ENCODE measurements around the gene CEP19. TPM values are rescaled to one million over a fixed set of nuclear protein-coding genes. Genes with fewer than 3 reads are reported as not detected.

Gene CEP19
- total RNA-seq, 2 donors from 2014 or later = 1.1 to 1.4 TPM

DNA sequence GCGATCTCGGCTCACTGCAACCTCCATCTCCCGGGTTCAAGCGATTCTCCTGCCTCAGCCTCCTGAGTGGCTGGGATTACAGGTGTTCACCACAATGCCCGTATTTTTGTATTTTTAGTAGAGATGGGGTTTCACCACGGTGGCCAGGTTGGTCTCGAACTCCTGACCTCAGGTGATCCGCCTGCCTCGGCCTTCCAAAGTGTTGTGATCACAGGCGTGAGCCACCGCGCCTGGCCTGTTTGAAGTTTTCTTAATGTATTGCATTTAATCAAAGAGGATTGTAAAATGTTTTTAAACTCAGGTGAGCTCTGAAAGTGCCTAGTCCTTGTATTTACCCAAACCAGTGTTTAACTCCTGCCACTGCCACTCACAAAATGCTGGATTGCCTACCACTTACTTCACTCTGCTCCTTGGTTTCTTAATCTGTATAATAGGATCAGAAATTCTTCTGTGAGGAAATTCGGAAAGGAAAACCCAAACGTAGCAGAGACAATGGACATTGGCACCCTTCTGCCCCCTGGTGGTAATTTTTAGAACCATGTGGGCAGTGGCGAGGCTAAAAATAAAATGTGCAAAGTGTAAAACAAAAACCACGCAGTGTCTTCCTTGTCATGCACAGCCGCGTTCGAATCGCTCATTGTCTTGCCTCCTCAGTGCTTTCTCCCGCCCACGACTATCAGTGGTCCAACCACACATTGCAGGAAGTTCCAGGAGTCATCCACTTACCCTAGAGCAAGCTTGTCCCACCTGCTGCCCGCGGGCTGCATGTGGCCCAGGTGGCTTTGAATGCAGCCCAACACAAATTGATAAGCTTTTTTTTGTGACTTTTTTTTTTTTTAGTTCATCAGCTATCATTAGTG, 27.3 kb downstream of the CEP19 start:
- Histone ChIP-seq H3K27ac (no peak overlapping the region), H3K27me3 (no peaks in the 10 kb centered on the region), H3K36me3 (no peaks in the 10 kb centered on the region), H3K9me3 (no peaks in the 10 kb centered on the region), H3K4me1 (peaks cover 0 to 9% of the 10 kb centered on the region in 2 donors), H3K4me3 (no peak overlapping the region)
- peak; percentile 74 for DNase-seq (ENCODE audit: low spot score)
- TF ChIP-seq, protein P1, sequence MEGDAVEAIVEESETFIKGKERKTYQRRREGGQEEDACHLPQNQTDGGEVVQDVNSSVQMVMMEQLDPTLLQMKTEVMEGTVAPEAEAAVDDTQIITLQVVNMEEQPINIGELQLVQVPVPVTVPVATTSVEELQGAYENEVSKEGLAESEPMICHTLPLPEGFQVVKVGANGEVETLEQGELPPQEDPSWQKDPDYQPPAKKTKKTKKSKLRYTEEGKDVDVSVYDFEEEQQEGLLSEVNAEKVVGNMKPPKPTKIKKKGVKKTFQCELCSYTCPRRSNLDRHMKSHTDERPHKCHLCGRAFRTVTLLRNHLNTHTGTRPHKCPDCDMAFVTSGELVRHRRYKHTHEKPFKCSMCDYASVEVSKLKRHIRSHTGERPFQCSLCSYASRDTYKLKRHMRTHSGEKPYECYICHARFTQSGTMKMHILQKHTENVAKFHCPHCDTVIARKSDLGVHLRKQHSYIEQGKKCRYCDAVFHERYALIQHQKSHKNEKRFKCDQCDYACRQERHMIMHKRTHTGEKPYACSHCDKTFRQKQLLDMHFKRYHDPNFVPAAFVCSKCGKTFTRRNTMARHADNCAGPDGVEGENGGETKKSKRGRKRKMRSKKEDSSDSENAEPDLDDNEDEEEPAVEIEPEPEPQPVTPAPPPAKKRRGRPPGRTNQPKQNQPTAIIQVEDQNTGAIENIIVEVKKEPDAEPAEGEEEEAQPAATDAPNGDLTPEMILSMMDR (IDR thresholded peaks at IDR 0.05) = peak; percentile 71 to 93

DNA sequence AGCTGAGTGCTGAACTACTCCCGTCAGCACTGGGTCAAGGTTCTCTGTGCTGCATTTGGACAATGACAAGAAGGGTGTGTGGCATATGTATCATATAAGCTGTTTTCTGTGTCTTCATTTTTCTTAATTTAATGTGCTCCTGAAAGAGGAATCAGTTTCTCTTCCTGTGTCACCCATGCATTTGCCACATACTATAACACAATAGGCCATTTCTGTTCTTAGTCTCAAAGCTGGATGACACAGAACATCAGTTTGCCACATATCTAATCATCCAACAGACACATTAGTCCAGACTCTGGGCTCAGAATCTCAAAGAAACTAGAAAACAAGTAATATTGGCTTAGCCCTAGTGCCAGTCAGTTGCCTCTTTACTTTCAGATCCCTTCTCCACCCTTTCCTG, 34.1 kb downstream of the CEP19 start:
- H3K4me3 ChIP-seq = no peak overlapping the region
- TF ChIP-seq, protein P1 (IDR thresholded peaks at IDR 0.05) = no peak
- H3K4me1 ChIP-seq = no peaks in the 10 kb centered on the region
- H3K36me3 ChIP-seq = no peaks in the 10 kb centered on the region
- no peak for DNase-seq (ENCODE audit: low spot score)
- no peaks in the 10 kb centered on the region for H3K27me3 ChIP-seq
- no peaks in the 10 kb centered on the region for H3K9me3 ChIP-seq
- no peak overlapping the region for H3K27ac ChIP-seq

DNA sequence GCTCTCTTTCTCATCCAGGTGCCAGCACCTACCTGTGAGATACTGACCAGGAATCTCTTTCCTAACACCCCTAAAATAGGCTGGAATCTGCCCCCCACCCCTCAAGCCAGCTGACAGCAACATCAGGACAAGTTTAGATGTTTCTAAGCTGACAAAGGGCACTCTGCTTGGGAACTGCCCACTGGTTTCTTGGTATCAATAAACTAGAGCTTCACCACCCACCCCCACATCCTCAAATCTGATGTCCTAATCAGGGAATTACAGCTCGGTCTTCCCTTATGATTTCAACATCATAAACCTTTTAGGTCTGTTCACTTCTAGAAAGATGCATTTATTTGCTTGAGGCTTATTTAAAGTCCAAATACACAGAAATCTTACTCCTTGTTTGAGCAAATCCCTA, 34.7 kb downstream of the CEP19 start:
- H3K27me3 ChIP-seq = no peaks in the 10 kb centered on the region

DNA sequence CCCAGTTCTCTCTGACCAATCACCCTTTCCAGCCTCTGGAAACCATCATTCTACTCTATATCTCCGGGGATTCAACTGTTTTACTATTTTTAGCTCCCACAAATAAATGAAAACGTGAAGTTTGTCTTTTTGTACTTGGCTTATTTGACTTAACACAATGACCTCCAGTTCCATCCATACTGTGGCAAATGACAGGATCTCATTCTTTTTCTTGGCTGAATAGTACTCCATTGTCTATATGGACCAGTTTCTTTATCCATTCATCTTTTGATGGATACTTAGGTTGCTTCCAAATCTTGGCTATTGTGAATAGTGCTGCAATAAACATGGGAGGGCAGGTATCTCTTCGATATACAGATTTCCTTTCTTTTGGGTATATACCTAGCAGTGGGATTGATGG, 38.4 kb downstream of the CEP19 start:
- H3K4me1 ChIP-seq = no peaks in the 10 kb centered on the region
- H3K27me3 ChIP-seq = no peaks in the 10 kb centered on the region
- H3K27ac ChIP-seq = no peak overlapping the region
- no peaks in the 10 kb centered on the region for H3K9me3 ChIP-seq
- H3K4me3 ChIP-seq = no peak overlapping the region
- DNase-seq (ENCODE audit: low spot score) = no peak
- TF ChIP-seq, protein P1 (IDR thresholded peaks at IDR 0.05) = no peak
- no peaks in the 10 kb centered on the region for H3K36me3 ChIP-seq

More for the DNA sequence above, 34.7 kb downstream of the CEP19 start:
- H3K27ac ChIP-seq = no peak overlapping the region
- no peaks in the 10 kb centered on the region for H3K4me1 ChIP-seq
- H3K36me3 ChIP-seq = no peaks in the 10 kb centered on the region
- TF ChIP-seq, protein P1 (IDR thresholded peaks at IDR 0.05) = no peak
- no peaks in the 10 kb centered on the region for H3K9me3 ChIP-seq
- DNase-seq (ENCODE audit: low spot score) = no peak
- H3K4me3 ChIP-seq = no peak overlapping the region

- Histone ChIP-seq H3K4me1 (peaks cover 0 to 6% of the 10 kb centered on the region in 2 donors), H3K27ac (peak overlapping the region in 1 of 2 donors; percentile 40), H3K27me3 (no peaks in the 10 kb centered on the region), H3K9me3 (no peaks in the 10 kb centered on the region), H3K4me3 (no peak overlapping the region), H3K36me3 (no peaks in the 10 kb centered on the region)
- DNase-seq (ENCODE audit: low spot score) = no peak
- TF ChIP-seq, protein P1 (IDR thresholded peaks at IDR 0.05) = no peak
These were observed 41.7 kb downstream of the CEP19 start for GRCh38 chr3:196670339-196670738.

Data from right atrium auricular region (tissue), 2 donors.